DOHH2 (cell line): ENCODE data around the gene CATSPER3.

Experiments
- EZH2phosphoT487 ChIP-seq: fragments of 200-600 bp; sonication (generic); IDR thresholded peaks from 2 replicates; pipeline ENCODE4 v1.6.1; 2017; ENCODE audit warnings: borderline replicate concordance, mild to moderate bottlenecking, antibody characterized with exemption, low read length, moderate library complexity, mixed read lengths
- TF ChIP-seq, protein P1 (sequence below): fragments of 200-600 bp; sonication (generic); IDR thresholded peaks from one replicate; pipeline ENCODE4 v1.5.1; 2014; ENCODE audit warnings: antibody characterized with exemption, mild to moderate bottlenecking, low read depth, low read length; ENCODE audit not compliant: poor library complexity, severe bottlenecking

DNA sequence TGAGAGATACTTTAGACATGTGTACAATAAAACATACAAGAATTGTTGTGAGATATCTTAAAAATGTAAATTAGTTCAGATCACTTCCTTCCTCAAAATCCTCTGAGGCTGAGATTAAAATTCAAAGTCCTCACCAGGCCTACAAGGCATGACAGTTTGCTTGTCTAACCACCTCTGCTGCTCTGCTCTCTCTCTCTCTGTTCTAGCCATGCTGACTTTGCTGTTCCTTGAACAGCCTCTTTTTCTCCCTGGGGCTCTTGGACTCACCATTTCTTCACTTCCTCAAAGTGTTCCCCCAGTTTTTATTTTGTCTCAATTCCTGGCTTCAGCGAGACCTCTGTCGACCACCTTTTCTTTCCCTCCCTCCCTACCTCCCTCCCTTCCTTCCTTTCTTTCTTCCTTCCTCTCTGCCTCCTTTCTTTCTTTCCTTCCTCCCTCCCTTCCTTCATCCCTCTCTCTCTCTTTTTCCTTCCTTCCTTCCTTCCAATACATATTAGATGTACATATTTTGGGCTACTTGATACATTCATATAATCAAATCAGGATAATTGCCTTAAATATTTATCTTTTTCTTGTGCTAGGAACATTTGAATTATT lies 27.0 kb downstream of the CATSPER3 start:
- TF ChIP-seq, protein P1, sequence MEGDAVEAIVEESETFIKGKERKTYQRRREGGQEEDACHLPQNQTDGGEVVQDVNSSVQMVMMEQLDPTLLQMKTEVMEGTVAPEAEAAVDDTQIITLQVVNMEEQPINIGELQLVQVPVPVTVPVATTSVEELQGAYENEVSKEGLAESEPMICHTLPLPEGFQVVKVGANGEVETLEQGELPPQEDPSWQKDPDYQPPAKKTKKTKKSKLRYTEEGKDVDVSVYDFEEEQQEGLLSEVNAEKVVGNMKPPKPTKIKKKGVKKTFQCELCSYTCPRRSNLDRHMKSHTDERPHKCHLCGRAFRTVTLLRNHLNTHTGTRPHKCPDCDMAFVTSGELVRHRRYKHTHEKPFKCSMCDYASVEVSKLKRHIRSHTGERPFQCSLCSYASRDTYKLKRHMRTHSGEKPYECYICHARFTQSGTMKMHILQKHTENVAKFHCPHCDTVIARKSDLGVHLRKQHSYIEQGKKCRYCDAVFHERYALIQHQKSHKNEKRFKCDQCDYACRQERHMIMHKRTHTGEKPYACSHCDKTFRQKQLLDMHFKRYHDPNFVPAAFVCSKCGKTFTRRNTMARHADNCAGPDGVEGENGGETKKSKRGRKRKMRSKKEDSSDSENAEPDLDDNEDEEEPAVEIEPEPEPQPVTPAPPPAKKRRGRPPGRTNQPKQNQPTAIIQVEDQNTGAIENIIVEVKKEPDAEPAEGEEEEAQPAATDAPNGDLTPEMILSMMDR = no peak
- TF ChIP-seq EZH2phosphoT487 = no peak
